Measurements from ENCODE around the gene SIK2. TPM values are rescaled to one million over a fixed set of nuclear protein-coding genes. Genes with fewer than 3 reads are reported as not detected.

SIK2 gene
- total RNA-seq, 1 donor: 2.4 TPM

GRCh38 chr11:111572581-111572980 is 29.7 kb upstream of the SIK2 start:
- Histone ChIP-seq H3K4me1 (ENCODE audit: insufficient read depth, low read length) (no peaks in the 10 kb centered on the region), H3K9me3 (ENCODE audit: low read depth, low read length) (no peaks in the 10 kb centered on the region), H3K27me3 (ENCODE audit: insufficient read depth, low read length) (no peaks in the 10 kb centered on the region), H3K4me3 (ENCODE audit: low read length) (no peak overlapping the region)

DNA sequence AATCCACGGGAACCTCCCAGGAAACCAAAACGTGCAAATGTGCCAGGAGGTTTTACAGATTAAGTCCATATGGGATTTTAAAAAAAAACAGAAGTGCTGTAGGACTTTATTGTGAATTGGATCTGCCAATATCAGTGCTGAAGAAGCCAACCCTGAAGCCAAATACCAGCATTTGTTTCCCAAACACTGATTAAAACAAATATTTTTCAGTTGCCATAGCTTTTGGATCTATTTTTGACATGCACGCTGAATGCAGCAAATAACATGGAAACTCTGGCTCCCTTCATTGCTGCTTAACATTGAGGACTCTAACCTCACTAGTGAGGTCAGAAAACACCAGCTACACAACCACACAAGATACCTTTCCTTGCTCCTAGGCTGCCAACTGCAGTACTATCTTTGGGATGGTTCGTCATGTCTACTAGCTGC is 28.4 kb upstream of the SIK2 start:
- no peaks in the 10 kb centered on the region for H3K4me1 ChIP-seq (ENCODE audit: insufficient read depth, low read length)
- no peaks in the 10 kb centered on the region for H3K9me3 ChIP-seq (ENCODE audit: low read depth, low read length)
- H3K4me3 ChIP-seq (ENCODE audit: low read length): no peak overlapping the region
- H3K27me3 ChIP-seq (ENCODE audit: insufficient read depth, low read length): no peaks in the 10 kb centered on the region

DNA sequence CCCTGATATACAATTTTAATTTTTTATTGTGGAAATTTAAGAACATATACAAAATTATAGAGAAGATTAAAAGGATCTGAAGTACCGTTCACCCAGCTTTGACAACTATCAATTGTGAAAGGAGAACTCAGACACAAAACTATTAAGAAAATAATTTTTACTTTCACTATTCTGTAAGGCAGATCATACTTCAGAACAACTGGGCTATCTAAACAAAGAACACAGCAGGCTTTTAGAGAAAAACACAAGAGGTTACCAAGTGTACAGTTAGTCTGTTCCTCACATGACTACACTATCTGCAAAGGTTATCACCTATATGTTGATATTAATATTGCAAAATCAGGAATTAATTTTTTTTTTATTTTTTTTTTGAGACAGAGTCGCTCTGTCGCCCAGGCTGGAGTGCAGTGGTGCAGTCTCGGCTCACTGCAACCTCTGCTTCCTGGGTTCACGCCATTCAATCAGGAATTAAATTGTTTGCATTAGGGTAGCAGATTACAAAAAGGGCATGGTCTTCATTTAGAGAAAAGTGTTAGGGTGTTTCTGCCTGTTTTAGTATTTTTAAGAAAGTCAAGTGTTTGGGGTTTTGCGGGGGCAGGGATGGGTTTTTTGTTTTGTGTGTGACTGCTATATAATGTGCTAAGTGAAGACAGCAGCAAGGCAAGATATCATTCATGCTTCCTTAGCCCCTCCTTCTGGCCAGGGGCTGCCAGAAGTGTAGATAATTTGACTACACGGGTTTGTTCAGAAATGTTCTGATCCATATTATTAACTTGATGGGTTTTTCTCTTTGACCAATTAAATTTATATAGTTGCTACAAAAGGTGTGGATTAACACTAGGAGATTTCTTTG is 27.6 kb upstream of the SIK2 start:
- Histone ChIP-seq H3K27me3 (ENCODE audit: insufficient read depth, low read length) (no peaks in the 10 kb centered on the region), H3K4me1 (ENCODE audit: insufficient read depth, low read length) (no peaks in the 10 kb centered on the region), H3K4me3 (ENCODE audit: low read length) (no peak overlapping the region), H3K9me3 (ENCODE audit: low read depth, low read length) (no peaks in the 10 kb centered on the region)

DNA sequence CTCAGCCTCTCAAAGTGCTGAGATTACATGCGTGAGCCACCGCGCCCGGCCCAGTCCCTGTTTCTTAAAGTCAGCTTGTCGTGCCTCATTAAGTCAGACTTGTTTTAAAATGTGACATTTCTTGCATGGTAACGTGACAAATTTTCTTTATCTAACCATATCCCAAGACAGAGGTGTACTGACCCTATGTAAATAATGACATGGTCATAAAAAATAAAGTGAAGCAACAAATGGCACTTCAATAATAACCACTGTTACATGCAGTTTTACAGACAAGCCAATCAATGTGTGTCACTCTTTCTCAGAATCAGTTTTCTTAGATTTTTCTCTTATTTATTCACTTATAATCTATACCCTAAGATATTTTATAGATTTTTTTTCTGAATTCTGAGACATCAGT is 26.5 kb upstream of the SIK2 start:
- Histone ChIP-seq H3K4me3 (ENCODE audit: low read length) (no peak overlapping the region), H3K27me3 (ENCODE audit: insufficient read depth, low read length) (no peaks in the 10 kb centered on the region), H3K9me3 (ENCODE audit: low read depth, low read length) (no peaks in the 10 kb centered on the region), H3K4me1 (ENCODE audit: insufficient read depth, low read length) (no peaks in the 10 kb centered on the region)

DNA sequence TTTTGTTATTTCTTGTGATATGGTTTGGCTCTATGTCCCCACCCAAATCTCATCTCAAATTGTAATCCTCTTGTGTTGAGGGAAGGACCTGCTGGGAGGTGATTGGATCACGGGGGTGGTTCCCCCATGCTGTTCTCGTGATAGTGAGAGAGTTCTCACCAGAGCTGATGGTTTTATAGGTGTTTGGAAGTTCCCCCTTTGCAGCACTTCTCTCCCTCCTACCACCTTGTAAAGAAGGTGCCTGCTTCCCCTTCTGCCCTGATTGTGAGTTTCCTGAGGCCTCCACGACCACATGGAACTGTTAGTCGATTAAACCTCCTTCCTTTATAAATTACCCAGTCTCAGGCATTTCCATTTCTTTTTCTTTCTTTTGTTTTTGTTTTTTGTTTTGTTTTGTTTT is 24.4 kb upstream of the SIK2 start:
- Histone ChIP-seq H3K4me1 (ENCODE audit: insufficient read depth, low read length) (no peaks in the 10 kb centered on the region), H3K4me3 (ENCODE audit: low read length) (no peak overlapping the region), H3K9me3 (ENCODE audit: low read depth, low read length) (no peaks in the 10 kb centered on the region), H3K27me3 (ENCODE audit: insufficient read depth, low read length) (no peaks in the 10 kb centered on the region)

DNA sequence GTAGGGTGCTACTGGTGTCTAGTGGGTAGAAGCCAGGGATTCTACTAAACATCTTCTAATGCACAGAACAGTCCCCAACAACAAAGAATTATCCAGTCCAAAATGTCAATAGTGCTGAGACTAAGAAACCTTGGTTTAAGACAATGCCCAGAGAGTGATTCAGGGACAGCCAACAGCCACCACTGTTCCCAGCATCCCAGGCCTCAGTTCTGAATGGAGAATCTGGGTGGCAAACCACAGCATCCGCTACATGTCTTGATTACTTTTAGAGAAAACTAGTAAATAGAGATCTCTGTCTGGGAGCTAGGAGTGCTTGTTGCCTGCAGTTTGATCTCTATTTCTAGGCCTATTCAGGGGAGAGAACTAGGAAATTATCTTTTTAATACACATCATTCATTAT is 20.9 kb upstream of the SIK2 start:
- no peaks in the 10 kb centered on the region for H3K4me1 ChIP-seq (ENCODE audit: insufficient read depth, low read length)
- no peaks in the 10 kb centered on the region for H3K27me3 ChIP-seq (ENCODE audit: insufficient read depth, low read length)
- no peaks in the 10 kb centered on the region for H3K9me3 ChIP-seq (ENCODE audit: low read depth, low read length)
- no peak overlapping the region for H3K4me3 ChIP-seq (ENCODE audit: low read length)

GRCh38 chr11:111582163-111582562 is 20.1 kb upstream of the SIK2 start:
- Histone ChIP-seq H3K4me3 (ENCODE audit: low read length) (no peak overlapping the region), H3K27me3 (ENCODE audit: insufficient read depth, low read length) (no peaks in the 10 kb centered on the region), H3K9me3 (ENCODE audit: low read depth, low read length) (no peaks in the 10 kb centered on the region), H3K4me1 (ENCODE audit: insufficient read depth, low read length) (no peaks in the 10 kb centered on the region)

DNA sequence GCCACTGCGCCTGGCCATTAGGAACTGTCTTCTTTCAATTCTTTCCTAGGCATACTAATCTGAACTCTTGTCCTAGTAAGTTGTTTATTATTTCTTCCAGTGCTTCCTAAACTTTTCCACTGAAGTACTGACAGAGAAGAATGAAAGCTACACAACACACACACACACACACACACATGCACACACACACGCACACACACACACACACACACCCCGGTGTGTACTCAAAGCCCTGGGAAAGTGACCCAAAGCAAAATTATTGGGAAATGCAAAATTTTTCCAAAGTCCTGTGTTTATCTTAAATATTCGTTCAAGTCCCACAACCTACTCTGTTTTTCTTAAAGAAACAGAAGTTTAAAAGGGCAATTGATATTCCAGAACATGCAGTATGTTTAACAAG is 19.4 kb upstream of the SIK2 start:
- Histone ChIP-seq H3K4me1 (ENCODE audit: insufficient read depth, low read length) (no peaks in the 10 kb centered on the region), H3K4me3 (ENCODE audit: low read length) (no peak overlapping the region), H3K9me3 (ENCODE audit: low read depth, low read length) (no peaks in the 10 kb centered on the region), H3K27me3 (ENCODE audit: insufficient read depth, low read length) (no peaks in the 10 kb centered on the region)

DNA sequence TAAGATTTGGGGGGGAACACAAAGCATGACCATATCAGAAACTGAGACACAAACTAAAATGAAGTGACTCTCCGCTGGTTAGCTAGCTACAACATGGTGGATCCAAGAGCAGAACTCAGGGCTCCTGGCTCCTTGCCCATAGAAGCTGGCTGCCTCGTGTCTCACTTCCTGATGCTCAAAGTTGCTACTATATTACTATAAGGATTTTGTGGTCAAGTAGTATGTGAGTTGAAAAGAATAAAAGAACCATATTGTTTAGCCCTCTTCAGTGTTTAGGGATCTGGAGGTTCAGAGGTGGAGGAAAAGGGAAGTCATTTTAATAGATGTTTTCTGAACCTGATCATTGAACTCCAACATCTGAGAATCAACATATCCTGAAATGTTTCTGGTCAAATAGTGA is 16.9 kb upstream of the SIK2 start:
- H3K4me1 ChIP-seq (ENCODE audit: insufficient read depth, low read length): no peaks in the 10 kb centered on the region
- no peak overlapping the region for H3K4me3 ChIP-seq (ENCODE audit: low read length)
- H3K9me3 ChIP-seq (ENCODE audit: low read depth, low read length): no peaks in the 10 kb centered on the region
- H3K27me3 ChIP-seq (ENCODE audit: insufficient read depth, low read length): no peaks in the 10 kb centered on the region

GRCh38 chr11:111586388-111586831 is 15.8 kb upstream of the SIK2 start:
- Histone ChIP-seq H3K27me3 (ENCODE audit: insufficient read depth, low read length) (no peaks in the 10 kb centered on the region), H3K4me3 (ENCODE audit: low read length) (no peak overlapping the region), H3K4me1 (ENCODE audit: insufficient read depth, low read length) (no peaks in the 10 kb centered on the region), H3K9me3 (ENCODE audit: low read depth, low read length) (no peaks in the 10 kb centered on the region)

DNA sequence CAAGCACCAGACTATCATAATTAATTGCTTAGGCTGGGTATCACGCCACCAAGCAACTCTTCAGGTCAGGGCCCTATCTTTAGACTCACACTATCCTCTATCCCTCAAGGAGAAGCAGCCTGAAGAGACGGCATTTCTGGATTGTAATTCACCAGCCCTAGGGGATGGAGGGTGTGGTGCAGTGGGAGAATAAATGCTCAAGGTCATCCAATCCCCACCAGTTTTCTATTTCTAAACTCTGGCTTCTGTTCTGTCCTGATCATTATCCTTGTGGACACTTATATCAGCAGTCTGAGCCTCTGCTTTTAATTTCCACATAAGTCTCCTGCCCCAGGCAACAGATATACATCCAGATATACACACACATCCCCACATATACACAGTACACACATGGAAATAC is 13.1 kb upstream of the SIK2 start:
- Histone ChIP-seq H3K4me1 (ENCODE audit: insufficient read depth, low read length) (no peaks in the 10 kb centered on the region), H3K9me3 (ENCODE audit: low read depth, low read length) (no peaks in the 10 kb centered on the region), H3K27me3 (ENCODE audit: insufficient read depth, low read length) (no peaks in the 10 kb centered on the region), H3K4me3 (ENCODE audit: low read length) (no peak overlapping the region)

GRCh38 chr11:111589886-111590499 is 12.3 kb upstream of the SIK2 start:
- Histone ChIP-seq H3K4me1 (ENCODE audit: insufficient read depth, low read length) (no peaks in the 10 kb centered on the region), H3K27me3 (ENCODE audit: insufficient read depth, low read length) (no peaks in the 10 kb centered on the region), H3K9me3 (ENCODE audit: low read depth, low read length) (no peaks in the 10 kb centered on the region), H3K4me3 (ENCODE audit: low read length) (no peak overlapping the region)

- Histone ChIP-seq H3K4me1 (ENCODE audit: insufficient read depth, low read length) (no peaks in the 10 kb centered on the region), H3K27me3 (ENCODE audit: insufficient read depth, low read length) (no peaks in the 10 kb centered on the region), H3K4me3 (ENCODE audit: low read length) (no peak overlapping the region), H3K9me3 (ENCODE audit: low read depth, low read length) (no peaks in the 10 kb centered on the region)
These were observed 10.9 kb upstream of the SIK2 start for GRCh38 chr11:111591187-111591960.

- no peaks in the 10 kb centered on the region for H3K4me1 ChIP-seq (ENCODE audit: insufficient read depth, low read length)
- H3K27me3 ChIP-seq (ENCODE audit: insufficient read depth, low read length): no peaks in the 10 kb centered on the region
- H3K4me3 ChIP-seq (ENCODE audit: low read length): no peak overlapping the region
- H3K9me3 ChIP-seq (ENCODE audit: low read depth, low read length): no peaks in the 10 kb centered on the region
These were observed 9.8 kb upstream of the SIK2 start for GRCh38 chr11:111592491-111592890.

DNA sequence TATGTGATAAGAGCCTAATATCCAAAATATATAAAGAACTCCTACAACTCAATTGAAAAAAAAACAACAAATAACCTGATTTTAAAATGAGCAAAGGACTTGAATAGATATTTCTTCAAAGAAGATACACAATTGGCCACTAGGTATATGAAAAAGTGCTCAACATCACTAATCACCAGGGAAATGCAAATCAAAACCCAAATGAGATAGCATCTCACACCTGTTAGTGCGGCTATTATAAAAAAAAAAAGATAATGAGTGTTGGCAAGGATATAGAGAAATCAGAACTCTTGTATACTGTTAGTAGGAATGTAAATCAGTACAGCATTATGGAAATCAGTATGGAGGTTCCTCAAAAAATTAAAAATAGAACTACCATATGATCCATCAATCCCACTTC is 5.9 kb upstream of the SIK2 start:
- no peak overlapping the region for H3K4me3 ChIP-seq (ENCODE audit: low read length)
- no peaks in the 10 kb centered on the region for H3K9me3 ChIP-seq (ENCODE audit: low read depth, low read length)
- no peaks in the 10 kb centered on the region for H3K27me3 ChIP-seq (ENCODE audit: insufficient read depth, low read length)
- peaks cover under 1% of the 10 kb centered on the region for H3K4me1 ChIP-seq (ENCODE audit: insufficient read depth, low read length)

Measured in mononuclear cell (primary cell).